ENCODE measurements around the gene ZNF536. TPM values are rescaled to one million over a fixed set of nuclear protein-coding genes. Genes with fewer than 3 reads are reported as not detected.

Gene ZNF536
- total and polyA plus RNA-seq, 7 donors, result 0.01 to 0.94 (median 0.20) TPM; not detected in 1

DNA sequence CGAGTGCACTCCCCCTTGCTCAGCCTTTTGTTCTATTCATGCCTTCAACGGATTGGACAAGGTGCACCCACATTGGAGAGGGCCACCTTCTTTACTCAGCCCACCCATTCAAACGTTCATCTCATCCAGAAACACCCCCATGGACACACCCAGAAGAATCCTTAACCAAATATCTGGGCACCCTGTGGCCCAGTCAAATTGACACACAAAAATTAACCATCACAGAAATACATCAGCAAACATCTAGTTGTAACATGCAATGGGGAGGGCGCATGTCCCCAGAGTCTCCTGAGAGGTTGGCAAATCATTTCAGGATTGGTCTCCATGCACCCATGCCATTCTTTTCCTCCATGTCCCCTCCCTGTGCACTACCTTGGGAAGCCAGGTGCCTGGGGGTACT, 167.1 kb downstream of the ZNF536 start:
- no peak overlapping the region for H3K27ac ChIP-seq
- H3K4me3 ChIP-seq, result no peak overlapping the region
- no peaks in the 10 kb centered on the region for H3K9me3 ChIP-seq
- intact Hi-C loops (cut with DNase I), result no loop called here
- H3K27me3 ChIP-seq (ENCODE audit: insufficient read depth in 3 of 3, low read length in 2 of 3), result peaks cover 0 to 6% (median 2%) of the 10 kb centered on the region in 3 donors
- no peak for TF ChIP-seq CTCF (IDR thresholded peaks at IDR 0.05)
- no peak for ATAC-seq
- 88 to 89% (median 88%) methylated on average over 4 of the region's 4 CpGs for WGBS, 3 donors
- DNase-seq, result no peak
- H3K36me3 ChIP-seq (ENCODE audit: insufficient read depth in 1 of 2, low read depth in 1 of 2), result no peaks in the 10 kb centered on the region
- H3K4me1 ChIP-seq, result no peaks in the 10 kb centered on the region

DNA sequence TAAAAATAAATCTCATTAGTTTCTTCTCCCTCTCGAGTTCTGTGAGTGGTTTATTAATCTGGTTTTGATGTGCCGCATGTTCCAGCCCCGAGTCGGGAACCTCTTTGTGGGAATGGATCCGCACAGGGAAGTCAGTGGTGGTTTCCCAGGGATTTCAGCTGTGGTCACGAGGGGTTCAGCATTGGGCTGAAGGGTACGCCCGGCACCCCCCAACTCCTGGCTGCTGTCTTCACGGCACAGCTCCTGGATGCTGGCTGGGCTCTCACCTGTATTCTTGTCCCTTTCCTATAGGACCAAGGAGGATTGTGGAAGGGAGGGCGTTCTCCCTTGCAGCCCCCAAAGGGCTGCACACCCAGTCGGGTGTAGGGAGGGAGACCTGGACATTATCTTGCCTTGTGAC, 167.8 kb downstream of the ZNF536 start:
- ATAC-seq (no peak), DNase-seq (no peak)
- TF ChIP-seq CTCF (IDR thresholded peaks at IDR 0.05), result no peak
- Histone ChIP-seq H3K9me3 (no peaks in the 10 kb centered on the region), H3K27me3 (ENCODE audit: insufficient read depth in 3 of 3, low read length in 2 of 3) (peaks cover 0 to 6% (median 2%) of the 10 kb centered on the region in 3 donors), H3K36me3 (ENCODE audit: insufficient read depth in 1 of 2, low read depth in 1 of 2) (no peaks in the 10 kb centered on the region), H3K4me1 (no peaks in the 10 kb centered on the region), H3K27ac (no peak overlapping the region), H3K4me3 (no peak overlapping the region)
- intact Hi-C loops (cut with DNase I), result no loop called here
- 93 to 95% (median 95%) methylated on average over 11 of the region's 11 CpGs for WGBS, 3 donors

GRCh38 chr19:30540761-30541160, 168.6 kb downstream of the ZNF536 start:
- intact Hi-C loops (cut with DNase I), result no loop called here
- no peaks in the 10 kb centered on the region for H3K36me3 ChIP-seq (ENCODE audit: insufficient read depth in 1 of 2, low read depth in 1 of 2)
- H3K9me3 ChIP-seq, result no peaks in the 10 kb centered on the region
- H3K27ac ChIP-seq, result no peak overlapping the region
- DNase-seq (no peak), ATAC-seq (no peak)
- H3K27me3 ChIP-seq (ENCODE audit: insufficient read depth in 3 of 3, low read length in 2 of 3), result peaks cover 0 to 6% (median 2%) of the 10 kb centered on the region in 3 donors
- no peak for TF ChIP-seq CTCF (IDR thresholded peaks at IDR 0.05)
- no peak overlapping the region for H3K4me3 ChIP-seq
- WGBS, 3 donors, result 79 to 84% (median 82%) methylated on average over 6 of the region's 6 CpGs
- no peaks in the 10 kb centered on the region for H3K4me1 ChIP-seq

GRCh38 chr19:30541575-30541974, 169.4 kb downstream of the ZNF536 start:
- intact Hi-C loops (cut with DNase I), result no loop called here
- Histone ChIP-seq H3K36me3 (ENCODE audit: insufficient read depth in 1 of 2, low read depth in 1 of 2) (no peaks in the 10 kb centered on the region), H3K9me3 (no peaks in the 10 kb centered on the region), H3K27me3 (ENCODE audit: insufficient read depth in 3 of 3, low read length in 2 of 3) (peaks cover 0 to 6% (median 2%) of the 10 kb centered on the region in 3 donors), H3K4me1 (no peaks in the 10 kb centered on the region), H3K4me3 (no peak overlapping the region), H3K27ac (no peak overlapping the region)
- no peak for TF ChIP-seq CTCF (IDR thresholded peaks at IDR 0.05)
- ATAC-seq (no peak), DNase-seq (no peak)

DNA sequence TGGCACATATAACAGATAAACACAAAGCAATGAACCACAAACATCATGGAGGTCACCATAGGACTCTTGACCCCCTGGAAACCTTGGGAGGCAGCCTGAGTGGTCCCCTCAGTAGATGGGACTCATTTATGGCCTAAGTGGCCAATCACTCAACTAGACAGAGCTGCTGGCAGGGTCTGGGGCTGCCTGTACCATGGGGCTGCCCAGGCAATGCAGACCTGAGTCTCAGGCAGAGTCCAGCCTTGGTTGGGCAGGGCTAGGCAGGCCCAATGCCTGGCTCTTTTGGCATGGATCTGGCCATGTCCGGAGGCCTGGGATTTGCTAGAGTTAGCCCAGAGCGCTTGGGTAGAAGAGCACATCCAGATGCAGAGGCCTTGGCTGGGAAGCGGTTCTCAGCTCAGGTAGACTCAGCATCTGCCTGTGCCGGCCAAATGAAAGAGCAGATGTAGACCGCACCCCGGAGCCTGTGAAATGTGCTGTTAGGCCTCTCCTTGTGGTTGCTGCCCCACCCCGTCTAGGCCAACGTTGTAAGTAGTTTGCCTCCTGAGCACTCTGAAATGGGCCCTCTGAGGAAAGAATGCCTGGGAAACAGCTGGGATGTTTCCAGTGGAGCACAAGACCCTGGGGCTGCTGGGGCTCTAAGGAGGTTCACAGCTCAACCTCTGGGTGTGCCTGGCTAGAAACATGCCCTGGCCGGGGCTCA, 171.2 kb downstream of the ZNF536 start:
- Histone ChIP-seq H3K27ac (no peak overlapping the region), H3K9me3 (no peaks in the 10 kb centered on the region), H3K4me1 (no peaks in the 10 kb centered on the region), H3K36me3 (ENCODE audit: insufficient read depth in 1 of 2, low read depth in 1 of 2) (no peaks in the 10 kb centered on the region), H3K27me3 (ENCODE audit: insufficient read depth in 3 of 3, low read length in 2 of 3) (peaks cover 0 to 3% (median 1%) of the 10 kb centered on the region in 3 donors), H3K4me3 (no peak overlapping the region)
- 84 to 89% (median 84%) methylated on average over 9 of the region's 9 CpGs for WGBS, 3 donors
- intact Hi-C loops (cut with DNase I), result no loop called here
- no peak for TF ChIP-seq CTCF (IDR thresholded peaks at IDR 0.05)
- ATAC-seq (no peak), DNase-seq (no peak)
